GM19438 (cell line): ENCODE measurements around the gene TFAP2A.
A peak's percentile ranks its signal among the peaks of the same experiment; 100 is the strongest.

ENCODE experiments used
- ATAC-seq: cut with Tn5 transposase; IDR thresholded peaks from one replicate; pipeline ENCODE4 v1.9.1; 2021; ENCODE audit warnings: low read depth; ENCODE audit not compliant: unreplicated experiment

Gene TFAP2A

GRCh38 chr6:10426781-10427279 is 12.0 kb upstream of the TFAP2A start:
- no peak for ATAC-seq

DNA sequence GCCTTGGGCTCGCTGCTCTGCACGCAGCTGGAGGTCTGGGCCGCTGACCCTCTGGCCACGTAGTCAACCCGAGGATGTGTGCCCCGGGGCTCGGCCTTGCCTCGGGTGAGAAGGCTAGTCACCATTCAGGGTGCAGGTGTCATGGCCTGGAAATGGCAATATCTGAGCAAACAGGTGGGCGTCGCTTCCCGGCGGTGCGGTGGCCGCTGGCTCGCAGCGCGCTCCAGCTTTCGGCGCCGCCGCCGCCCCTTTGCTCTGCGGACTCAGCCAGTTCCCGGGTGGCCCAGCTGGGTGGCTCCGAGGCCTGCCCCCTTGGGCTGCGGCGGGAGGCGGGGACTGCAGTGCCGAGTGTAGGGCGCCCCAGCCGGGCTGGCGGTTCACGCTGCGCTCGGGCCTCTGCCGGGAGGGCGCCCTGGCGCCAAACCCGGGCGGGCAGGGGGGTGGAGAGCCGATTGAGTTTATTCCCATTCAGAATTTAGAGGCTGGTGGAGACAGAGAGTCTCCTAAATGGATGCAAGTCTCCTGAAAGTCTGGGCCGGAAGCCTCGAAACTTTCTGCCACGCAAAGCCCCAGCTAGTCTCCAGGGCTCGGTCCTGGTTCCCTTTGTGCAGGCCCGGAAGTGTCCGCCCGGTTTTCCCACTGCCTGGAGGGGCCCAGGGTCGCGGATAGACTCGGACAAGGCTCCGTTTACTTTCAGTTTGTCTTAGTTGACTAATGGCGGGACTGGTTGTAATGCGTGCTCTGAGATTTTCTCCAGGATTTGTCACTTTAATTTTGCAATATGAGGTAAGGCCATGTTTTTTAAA is 11.3 kb upstream of the TFAP2A start:
- peak; percentile 71 for ATAC-seq

DNA sequence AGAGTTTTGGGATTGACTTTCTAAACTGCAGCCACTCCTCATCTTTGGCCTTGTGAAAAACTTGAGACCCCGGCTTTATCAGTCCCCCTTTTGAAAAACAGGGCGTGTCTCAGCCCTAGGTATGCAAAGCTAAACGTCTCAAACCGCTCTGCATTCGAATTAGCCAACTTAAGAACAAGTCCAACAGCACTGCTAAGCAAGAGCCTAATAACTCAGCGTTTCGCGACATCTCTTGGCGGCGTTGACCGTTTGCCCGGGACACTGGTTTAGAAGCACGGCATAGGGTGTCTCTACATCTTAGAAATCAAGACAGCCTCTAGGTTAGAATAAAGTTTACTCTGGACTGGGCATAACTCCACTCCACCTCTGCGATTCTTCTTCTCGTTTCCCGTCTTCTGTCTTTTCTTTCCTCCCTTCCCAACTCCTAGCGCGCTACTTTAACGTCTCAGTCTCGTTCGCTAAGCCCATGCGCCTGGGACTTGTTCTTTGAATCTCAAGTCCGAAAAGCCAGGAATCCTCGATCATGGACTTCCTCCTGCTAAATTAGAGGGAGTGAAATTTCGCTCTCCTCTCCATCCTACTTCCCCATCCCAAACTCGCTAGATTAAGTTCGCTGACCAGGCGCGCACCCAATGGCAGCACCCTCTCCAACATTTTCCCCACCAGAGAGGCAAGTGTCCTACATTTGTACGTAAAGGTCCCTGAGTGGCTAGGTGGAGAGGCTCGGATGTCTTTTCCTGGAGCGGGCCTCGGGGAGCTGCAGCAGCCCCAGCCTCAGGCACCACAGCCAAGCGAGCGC is 10.5 kb upstream of the TFAP2A start:
- ATAC-seq: no peak

GRCh38 chr6:10424040-10424439 is 9.2 kb upstream of the TFAP2A start:
- ATAC-seq: no peak

GRCh38 chr6:10422737-10423034 is 7.8 kb upstream of the TFAP2A start:
- no peak for ATAC-seq

DNA sequence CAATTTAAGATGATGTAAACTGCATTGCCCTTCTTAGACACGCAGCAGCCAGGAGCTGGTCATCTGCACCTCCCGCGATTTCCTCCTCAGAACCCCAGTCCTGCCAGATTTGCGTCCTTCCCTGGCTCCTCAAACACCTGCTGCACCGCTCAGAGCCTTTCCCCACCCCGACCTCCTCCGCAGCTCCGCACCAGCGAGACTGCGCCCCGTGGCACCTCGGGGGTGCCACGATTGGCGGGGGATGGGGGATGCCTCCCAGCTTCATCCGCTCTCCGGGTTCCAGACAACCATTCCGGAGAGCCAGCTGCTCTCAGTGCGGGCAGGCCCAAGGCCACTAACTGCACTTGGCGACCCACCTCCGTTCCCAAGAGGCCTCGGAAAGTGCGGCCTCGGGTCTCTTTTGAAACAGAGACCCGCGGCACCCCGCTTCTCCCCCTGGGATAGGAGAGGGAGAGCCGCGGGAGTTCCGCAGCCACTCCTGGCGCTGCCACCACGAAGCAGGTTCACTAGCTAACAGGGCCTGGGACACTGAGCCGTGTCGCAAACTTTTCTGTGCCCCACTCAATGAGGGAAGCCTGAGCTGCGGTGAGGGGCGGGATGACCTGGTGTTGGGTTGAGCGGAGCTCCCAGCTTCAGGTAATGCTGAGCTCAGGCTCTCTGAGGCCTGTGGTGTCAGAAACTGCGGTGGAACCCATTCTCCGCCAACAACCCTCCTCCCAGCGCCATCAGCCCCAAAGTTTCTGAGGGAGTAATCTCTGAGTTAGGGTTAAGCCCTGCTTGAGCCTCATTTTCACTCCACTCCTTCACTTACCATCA is 7.3 kb upstream of the TFAP2A start:
- no peak for ATAC-seq

- ATAC-seq: no peak
These were observed 6.5 kb upstream of the TFAP2A start for GRCh38 chr6:10421158-10421920.

DNA sequence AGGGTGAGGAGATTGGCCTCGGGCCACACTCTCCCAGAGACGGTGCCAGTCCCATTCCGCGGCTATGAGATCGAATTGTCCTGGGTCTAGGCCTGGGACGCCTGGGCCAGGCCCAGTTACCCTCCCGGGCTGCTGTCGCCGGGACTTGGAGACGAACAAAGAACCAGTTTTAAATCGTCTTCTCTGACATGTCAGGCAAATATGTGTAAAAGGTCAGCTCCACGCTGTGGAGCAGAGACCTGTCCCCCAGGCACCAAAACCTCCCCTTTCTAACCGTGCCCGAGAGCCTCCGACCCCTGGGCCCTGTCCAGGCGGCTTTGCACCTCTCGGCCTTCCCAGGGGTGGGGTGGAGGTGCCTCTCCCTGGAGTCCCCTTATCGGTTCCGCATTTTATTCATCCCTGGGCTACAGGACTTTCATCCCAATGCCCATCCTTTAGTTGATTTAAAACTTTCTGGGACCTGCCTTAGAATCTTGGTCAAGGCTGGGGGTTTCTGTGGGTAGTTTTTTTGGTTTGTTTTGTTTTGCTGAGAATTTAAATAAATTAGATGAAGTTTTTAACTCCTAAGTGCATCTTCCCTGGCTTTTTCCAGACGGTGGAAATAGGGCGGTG is 5.8 kb upstream of the TFAP2A start:
- ATAC-seq: no peak

GRCh38 chr6:10419749-10420545 is 5.1 kb upstream of the TFAP2A start:
- ATAC-seq: no peak

DNA sequence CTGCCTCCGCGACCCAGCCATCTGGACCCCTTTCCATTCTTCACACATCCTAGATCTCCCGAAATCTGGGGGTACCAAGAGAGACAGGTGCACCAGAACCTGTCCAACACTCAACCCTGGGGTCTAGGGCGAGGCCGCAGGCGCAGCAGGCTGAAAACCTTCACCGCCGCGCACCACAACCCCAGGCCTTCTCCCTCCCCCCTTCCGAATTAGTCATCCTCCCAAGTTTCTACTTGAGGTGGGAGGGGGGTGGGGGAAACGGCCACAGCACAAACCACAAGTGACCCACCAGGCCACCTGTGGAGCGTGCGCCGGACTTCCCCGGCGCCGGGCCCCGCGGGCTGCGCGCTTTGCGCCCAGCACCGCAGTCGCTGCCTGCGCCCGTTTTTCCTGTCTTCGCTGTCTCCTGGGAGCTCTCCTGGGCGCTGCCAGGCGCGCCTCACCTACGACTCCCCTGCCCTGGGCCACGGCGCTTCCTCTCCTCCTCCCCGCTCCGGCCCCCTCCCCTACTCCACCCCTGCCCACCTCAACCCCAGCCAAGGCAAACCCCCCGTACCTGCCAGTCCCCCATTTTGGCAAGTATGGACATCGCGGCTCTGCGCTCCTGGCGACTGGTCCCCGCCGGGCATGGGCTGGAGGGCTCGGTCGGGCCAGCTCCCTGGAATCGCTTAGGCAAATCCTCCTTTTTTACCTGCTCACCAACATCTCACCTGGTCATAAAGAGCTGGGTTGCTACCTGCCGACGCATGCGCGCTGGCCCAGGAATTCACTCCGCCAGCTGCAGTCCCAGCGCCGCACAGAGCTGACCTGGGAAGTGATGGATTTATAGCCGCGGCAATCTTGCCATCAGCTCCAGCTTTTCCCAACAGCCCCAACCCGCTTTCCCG is 4.2 kb upstream of the TFAP2A start:
- ATAC-seq: peak; percentile 43

GRCh38 chr6:10418361-10418861 is 3.5 kb upstream of the TFAP2A start:
- ATAC-seq: no peak

DNA sequence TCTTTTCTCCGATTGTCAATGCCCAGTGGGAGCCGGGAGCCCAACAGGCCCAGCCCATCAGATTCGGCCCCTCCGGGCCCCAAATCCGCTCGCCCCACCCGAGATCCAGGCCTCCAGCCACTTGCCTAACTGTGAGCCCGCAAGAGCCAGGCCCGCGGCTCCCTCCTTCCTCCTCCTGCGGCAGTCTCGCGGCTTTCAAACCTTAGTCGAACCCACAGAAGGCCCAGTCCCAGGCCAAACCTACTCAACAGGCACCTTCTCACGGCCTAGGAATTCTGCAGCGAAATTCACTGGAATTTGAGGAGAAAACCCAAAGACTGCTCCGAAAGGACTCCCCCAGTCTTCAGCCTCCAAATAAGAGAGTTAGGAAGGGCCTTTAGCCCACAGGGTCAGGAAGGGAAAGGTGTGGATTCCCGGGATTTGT is 2.8 kb upstream of the TFAP2A start:
- ATAC-seq: no peak

DNA sequence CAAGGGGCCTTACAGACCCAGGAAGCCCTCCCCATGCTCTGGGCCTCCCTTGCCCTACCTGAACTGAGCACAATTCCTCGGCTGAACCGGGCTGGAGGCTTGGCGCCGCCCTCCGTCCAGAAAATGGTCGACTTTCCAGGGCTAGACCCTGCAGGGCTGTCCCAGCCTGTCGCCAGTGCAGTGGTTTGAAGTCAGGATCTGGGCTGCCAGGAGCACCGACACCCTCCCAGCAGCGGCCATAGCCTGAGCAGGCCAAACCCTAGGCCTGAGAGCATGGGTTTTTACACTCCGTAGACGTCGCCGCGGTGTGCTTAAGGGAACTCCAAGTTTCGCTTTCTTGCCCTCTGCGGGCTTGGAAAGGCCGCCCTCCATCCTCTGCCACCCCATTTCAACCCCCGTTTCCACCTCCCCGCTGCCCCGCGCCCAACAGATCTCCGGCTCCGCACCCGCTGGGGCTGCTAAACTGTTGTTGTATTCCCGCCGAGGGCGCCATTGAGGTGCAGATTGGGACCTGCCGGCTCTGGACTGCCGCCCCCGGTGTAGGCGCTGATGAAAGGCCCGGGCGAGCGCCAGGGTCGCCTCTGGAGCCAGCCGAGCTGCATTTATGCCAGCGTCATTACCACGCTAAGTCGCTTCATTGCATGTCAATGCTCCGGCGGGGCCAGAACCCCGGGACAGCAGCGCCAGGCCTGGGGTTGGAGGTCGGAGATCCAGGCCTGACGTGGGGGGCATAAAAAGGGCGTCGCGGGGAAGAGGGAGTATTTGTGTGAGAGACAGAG is 2.2 kb upstream of the TFAP2A start:
- ATAC-seq: no peak

- ATAC-seq: no peak
These were observed 1.6 kb upstream of the TFAP2A start for GRCh38 chr6:10416516-10416862.

DNA sequence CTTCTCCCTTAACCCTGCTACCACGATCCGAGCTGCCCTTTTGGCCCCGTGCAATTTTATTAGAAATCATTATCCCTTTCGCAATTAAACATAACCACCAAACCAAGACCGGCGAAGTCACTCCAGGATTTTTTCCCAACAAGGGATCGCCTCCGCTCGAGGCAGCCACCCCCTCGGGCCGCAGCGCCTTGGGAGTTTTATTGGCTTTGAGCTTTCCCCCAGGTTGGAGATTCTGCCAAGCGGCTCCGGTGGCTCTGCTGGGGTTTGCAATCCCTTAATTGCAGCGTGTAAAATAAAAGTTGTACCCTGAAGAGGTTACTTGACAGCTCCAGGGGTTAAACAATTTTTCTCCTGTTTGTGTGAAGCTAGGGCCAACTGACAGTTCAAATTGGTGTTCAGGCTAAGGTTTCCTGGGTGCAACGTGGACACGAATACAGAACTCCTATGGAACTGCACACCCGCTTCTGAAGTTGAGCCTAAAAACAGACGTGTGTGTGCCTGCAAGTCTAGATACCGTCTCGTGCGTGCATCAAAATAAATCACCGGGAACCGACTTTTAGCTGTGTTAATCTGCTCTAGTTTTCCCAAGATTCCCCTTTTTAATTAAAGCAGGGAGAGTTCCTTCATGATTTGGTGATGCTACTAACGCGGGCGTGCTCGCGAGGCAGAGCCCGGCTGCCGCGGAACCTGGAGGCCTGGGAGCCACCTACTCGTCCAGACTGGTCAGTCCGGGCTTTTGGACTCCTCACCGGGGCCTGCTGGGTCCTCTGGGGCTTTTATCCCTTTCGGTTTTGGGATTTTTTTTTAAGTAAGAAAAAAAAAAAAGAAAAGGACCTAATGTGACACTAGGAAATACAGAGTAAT is 975 bp upstream of the TFAP2A start:
- no peak for ATAC-seq
